Heart left ventricle (tissue), 13 donors: ENCODE data around the gene KLHL29.

Experiments used
- POLR2A ChIP-seq, 2 donors: fragments of 450-650 bp; IDR thresholded peaks; one replicate each; pipeline ENCODE4 v1.6.1; 2017; ENCODE audit warnings: antibody characterized with exemption in 2 of 2, mild to moderate bottlenecking in 2 of 2, moderate library complexity in 2 of 2
- TF ChIP-seq, protein P1 (sequence below), 12 donors: fragments of 200-600 bp; sonication (generic) in 4 of 12; IDR thresholded peaks; one replicate each; pipeline versions ENCODE4 v1.5.0 to v1.8.0; 2018 to 2022; ENCODE audit warnings: antibody characterized with exemption in 12 of 12, mild to moderate bottlenecking in 5 of 12
- donor health status: ischemic (EF 13 %, LVEDD 7.1; RV severe dilation, severe dysfunction).
- donor health status: DM: no; HTN: yes; CAD: no.
- donor health status: DM: no; HTN: no; CAD: no.
- donor health status: ischemic (EF 25% LVEDD 6.9; RV normal size, moderate dysfunction).
- donor health status: ischemic (EF 25% LVEDD 5.7; RV mildly dilated, moderate dysfunction).
- donor health status: ischemic (EF 35%, LVEDD 5.7; RV mildly dilated, moderate dysfunction).
- donor health status: nonischemic (EF 11% LVEDD 7.7; RV severe dilation, severe dysfunction).
- donor health status: DM: yes; HTN: yes; CAD: no.
- donor health status: PGD.
- donor health status: ischemic (EF 29% LVEDD 5.4; RV normal size, mild dysfunction).
- donor health status: nonischemic (EF 23%, LVEDD 6.1; RV moderate dilation, normal function).

DNA sequence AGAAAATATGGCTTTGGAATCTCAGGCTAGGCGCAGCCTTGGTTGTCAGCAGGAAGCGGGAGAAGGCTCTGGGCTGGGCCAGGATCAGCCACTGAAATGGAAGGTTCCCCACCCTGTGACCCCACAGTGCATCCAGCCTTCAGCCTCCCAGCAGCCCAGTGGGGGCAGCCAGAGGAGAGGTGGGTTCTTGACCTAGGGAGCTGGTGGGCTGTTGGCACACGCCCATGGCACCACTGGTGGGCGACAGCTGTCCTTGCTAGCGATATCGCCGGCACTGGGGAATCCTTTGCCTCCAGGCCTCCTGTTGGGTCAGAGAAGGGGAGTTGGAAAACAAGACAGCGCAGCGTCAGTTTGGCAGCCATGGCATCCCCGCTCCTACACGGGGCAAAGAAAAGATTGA, 92.4 kb downstream of the KLHL29 start:
- TF ChIP-seq, protein P1, sequence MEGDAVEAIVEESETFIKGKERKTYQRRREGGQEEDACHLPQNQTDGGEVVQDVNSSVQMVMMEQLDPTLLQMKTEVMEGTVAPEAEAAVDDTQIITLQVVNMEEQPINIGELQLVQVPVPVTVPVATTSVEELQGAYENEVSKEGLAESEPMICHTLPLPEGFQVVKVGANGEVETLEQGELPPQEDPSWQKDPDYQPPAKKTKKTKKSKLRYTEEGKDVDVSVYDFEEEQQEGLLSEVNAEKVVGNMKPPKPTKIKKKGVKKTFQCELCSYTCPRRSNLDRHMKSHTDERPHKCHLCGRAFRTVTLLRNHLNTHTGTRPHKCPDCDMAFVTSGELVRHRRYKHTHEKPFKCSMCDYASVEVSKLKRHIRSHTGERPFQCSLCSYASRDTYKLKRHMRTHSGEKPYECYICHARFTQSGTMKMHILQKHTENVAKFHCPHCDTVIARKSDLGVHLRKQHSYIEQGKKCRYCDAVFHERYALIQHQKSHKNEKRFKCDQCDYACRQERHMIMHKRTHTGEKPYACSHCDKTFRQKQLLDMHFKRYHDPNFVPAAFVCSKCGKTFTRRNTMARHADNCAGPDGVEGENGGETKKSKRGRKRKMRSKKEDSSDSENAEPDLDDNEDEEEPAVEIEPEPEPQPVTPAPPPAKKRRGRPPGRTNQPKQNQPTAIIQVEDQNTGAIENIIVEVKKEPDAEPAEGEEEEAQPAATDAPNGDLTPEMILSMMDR (IDR thresholded peaks at IDR 0.05), result no peak
- TF ChIP-seq POLR2A (IDR thresholded peaks at IDR 0.05), result no peak
